Measurements from ENCODE around the gene AK6.
A peak's percentile ranks its signal among the peaks of the same experiment; 100 is the strongest.
"Not testable (repeated sequence)": the region's sequence is repeated elsewhere in the genome, so short reads cannot be mapped to it uniquely, and the experiment has no call there.

AK6 gene

GRCh38 chr5:69369340-69370121, at the start of gene AK6, which contains the start of the genes RAD17 and TAF9:
AK6 (minus strand) TSS chr5:69369520; CDS start chr5:69369490, 30 bp downstream.
RAD17 (plus strand) TSS chr5:69369818; CDS start chr5:69372209, 2,391 bp downstream.
TAF9 (minus strand) TSS chr5:69369520; CDS start chr5:69365737, 3,783 bp downstream.
- peak; percentile 93 for DNase-seq

- no peak for DNase-seq
Observed at GRCh38 chr5:69418554-69418953, 49.2 kb upstream of the AK6 start.

- DNase-seq = no peak
Observed at GRCh38 chr5:69416699-69417098, 47.4 kb upstream of the AK6 start.

- no peak for DNase-seq
Observed at GRCh38 chr5:69416180-69416579, 46.9 kb upstream of the AK6 start.

- DNase-seq = no peak
Observed at GRCh38 chr5:69415584-69415958, 46.3 kb upstream of the AK6 start.

- DNase-seq = peak; percentile 77
Observed at GRCh38 chr5:69414885-69415583, 45.7 kb upstream of the AK6 start, which contains the start of gene MARVELD2. MARVELD2 (plus strand) TSS chr5:69415116; CDS start chr5:69419386, 4,270 bp downstream.

GRCh38 chr5:69404659-69405330, 35.5 kb upstream of the AK6 start:
- DNase-seq = no peak

- DNase-seq = no peak
Observed at GRCh38 chr5:69378376-69378775, 9.1 kb upstream of the AK6 start.

GRCh38 chr5:69374911-69375446, 5.7 kb upstream of the AK6 start:
- DNase-seq = no peak

- no peak for DNase-seq
Observed at GRCh38 chr5:69372394-69372793, 3.1 kb upstream of the AK6 start.

GRCh38 chr5:69370335-69370734, 1.0 kb upstream of the AK6 start:
- DNase-seq = not testable (repeated sequence)

- peak; percentile 25 for DNase-seq
Observed at GRCh38 chr5:69368458-69369339, 621 bp downstream of the AK6 start.

- no peak for DNase-seq
Observed at GRCh38 chr5:69367697-69368279, 1.5 kb downstream of the AK6 start.

GRCh38 chr5:69364850-69365249, 4.5 kb downstream of the AK6 start:
- no peak for DNase-seq

GRCh38 chr5:69364414-69364813, 4.9 kb downstream of the AK6 start:
- DNase-seq = peak; percentile 12

GRCh38 chr5:69360442-69360841, 8.9 kb downstream of the AK6 start:
- no peak for DNase-seq

GRCh38 chr5:69359699-69360098, 9.6 kb downstream of the AK6 start:
- DNase-seq = no peak

GRCh38 chr5:69350664-69351063, 18.7 kb downstream of the AK6 start:
- DNase-seq = no peak

- no peak for DNase-seq
Observed at GRCh38 chr5:69343083-69343482, 26.2 kb downstream of the AK6 start.

GRCh38 chr5:69341520-69342161, 27.7 kb downstream of the AK6 start:
- no peak for DNase-seq

GRCh38 chr5:69335341-69335935, 33.9 kb downstream of the AK6 start:
- no peak for DNase-seq
